Colonic mucosa (tissue), 4 donors: Measurements from ENCODE around the gene SELENOS. TPM values are rescaled to one million over a fixed set of nuclear protein-coding genes. Genes with fewer than 3 reads are reported as not detected.

Experiments used
- DNase-seq: peaks from one replicate; pipeline ENCODE4 v3.0.0-alpha.2; 2020
- H3K27ac ChIP-seq: fragments of 200-600 bp; one replicate; pipeline ENCODE4 v1.8.0; 2021
- H3K27me3 ChIP-seq: fragments of 200-600 bp; one replicate; pipeline ENCODE4 v1.8.0; 2021
- H3K36me3 ChIP-seq: fragments of 200-600 bp; one replicate; pipeline ENCODE4 v1.8.0; 2021
- H3K4me1 ChIP-seq: fragments of 200-600 bp; one replicate; pipeline ENCODE4 v1.8.0; 2021; ENCODE audit warnings: mild to moderate bottlenecking
- H3K4me3 ChIP-seq: fragments of 200-600 bp; one replicate; pipeline ENCODE4 v1.8.0; 2021
- H3K9ac ChIP-seq, 2 donors: one replicate each; pipeline ENCODE4 v1.7.0; 2013; ENCODE audit warnings: control low read depth in 2 of 2, low read depth in 2 of 2, low read length in 2 of 2
- H3K9me3 ChIP-seq: fragments of 200-600 bp; one replicate; pipeline ENCODE4 v1.8.0; 2021
- intact Hi-C: fragments of 100-400 bp; cut with DNase I; formaldehyde crosslinking; loops from one replicate; pipeline ENCODE4 v1.14.1; 2022
- total RNA-seq, 2 donors: library from RNA; stranded (reverse); fragmentation: NEBNext Ultra II Directional in 1 of 2; extraction: Animal tissue kit (Norgen Biotek cat#: 25700) in 1 of 2; gene quantifications; one replicate each; pipeline ENCODE4 v1.2.1, GENCODE V29; 2021
- TF ChIP-seq, protein P1 (sequence below): fragments of 200-600 bp; IDR thresholded peaks from one replicate; pipeline ENCODE4 v1.8.0; 2022; ENCODE audit warnings: antibody characterized with exemption, mild to moderate bottlenecking
- donor health status: healthy.
- donor health status: DM: no; HTN: no; CAD: no.
- donor health status: DM: no; HTN: no; CAD: no.

Gene SELENOS
- total RNA-seq, 2 donors from 2014 or later, result 85.8 to 121 TPM

DNA sequence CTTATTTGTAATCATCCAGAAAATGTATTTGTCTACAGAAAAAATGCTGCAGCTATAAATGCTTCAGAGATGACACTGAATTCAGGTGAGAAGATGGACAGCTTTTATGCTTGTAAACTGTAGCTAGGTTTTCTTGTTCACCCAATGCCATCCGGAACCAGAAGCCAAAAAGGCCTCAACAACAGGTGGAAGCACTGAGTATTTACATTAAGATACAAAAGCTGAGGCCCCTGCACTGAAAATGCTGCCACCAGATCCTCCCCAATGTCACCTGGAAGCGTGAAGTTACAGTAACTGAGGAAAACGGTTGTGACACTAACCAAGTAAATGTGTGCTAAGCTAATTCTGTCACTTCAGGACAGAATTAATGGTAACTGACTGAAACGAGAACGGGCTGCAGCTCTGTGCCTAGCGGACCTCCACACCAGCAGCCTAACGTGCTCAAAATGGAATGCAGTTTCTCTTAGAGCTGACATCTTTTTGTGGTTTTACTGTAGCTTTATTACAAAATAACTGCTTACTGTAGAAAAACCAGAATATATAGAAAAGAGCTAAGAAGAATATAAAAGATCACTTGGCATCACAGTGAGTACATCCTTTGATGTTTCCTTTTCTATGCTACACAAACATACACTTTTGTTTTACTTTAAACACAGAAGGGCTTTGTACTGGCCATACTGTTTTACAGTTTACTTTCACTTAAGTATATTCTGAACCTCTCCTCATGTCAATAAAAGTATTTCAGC lies 33.1 kb downstream of the SELENOS start:
- Histone ChIP-seq H3K4me1 (peaks cover 3% of the 10 kb centered on the region), H3K9ac (no peak overlapping the region), H3K36me3 (no peaks in the 10 kb centered on the region), H3K9me3 (no peaks in the 10 kb centered on the region), H3K27me3 (no peaks in the 10 kb centered on the region), H3K27ac (no peak overlapping the region), H3K4me3 (no peak overlapping the region)
- DNase-seq, result no peak
- TF ChIP-seq, protein P1, sequence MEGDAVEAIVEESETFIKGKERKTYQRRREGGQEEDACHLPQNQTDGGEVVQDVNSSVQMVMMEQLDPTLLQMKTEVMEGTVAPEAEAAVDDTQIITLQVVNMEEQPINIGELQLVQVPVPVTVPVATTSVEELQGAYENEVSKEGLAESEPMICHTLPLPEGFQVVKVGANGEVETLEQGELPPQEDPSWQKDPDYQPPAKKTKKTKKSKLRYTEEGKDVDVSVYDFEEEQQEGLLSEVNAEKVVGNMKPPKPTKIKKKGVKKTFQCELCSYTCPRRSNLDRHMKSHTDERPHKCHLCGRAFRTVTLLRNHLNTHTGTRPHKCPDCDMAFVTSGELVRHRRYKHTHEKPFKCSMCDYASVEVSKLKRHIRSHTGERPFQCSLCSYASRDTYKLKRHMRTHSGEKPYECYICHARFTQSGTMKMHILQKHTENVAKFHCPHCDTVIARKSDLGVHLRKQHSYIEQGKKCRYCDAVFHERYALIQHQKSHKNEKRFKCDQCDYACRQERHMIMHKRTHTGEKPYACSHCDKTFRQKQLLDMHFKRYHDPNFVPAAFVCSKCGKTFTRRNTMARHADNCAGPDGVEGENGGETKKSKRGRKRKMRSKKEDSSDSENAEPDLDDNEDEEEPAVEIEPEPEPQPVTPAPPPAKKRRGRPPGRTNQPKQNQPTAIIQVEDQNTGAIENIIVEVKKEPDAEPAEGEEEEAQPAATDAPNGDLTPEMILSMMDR, result no peak
- intact Hi-C loops, result no loop called here

DNA sequence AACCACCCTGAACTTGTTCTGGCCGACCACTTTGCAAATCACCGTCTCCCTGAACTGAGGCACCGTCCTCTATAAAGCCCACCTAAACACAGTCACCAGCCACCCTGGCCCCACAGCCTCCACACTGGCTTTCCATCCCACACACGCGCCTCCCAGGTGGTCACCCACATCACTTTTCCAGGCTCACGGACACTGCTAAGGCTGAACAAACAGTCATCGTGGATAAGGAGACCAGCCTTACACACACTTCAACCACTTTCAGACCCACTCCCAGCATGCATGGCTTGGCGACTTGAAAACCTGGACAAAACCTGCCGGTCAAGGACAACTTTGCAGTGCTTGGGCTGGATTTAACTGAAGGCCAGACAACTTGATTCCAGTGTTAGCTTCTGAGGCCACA lies 33.9 kb downstream of the SELENOS start:
- no peaks in the 10 kb centered on the region for H3K27me3 ChIP-seq
- intact Hi-C loops, result no loop called here
- H3K9me3 ChIP-seq, result no peaks in the 10 kb centered on the region
- no peaks in the 10 kb centered on the region for H3K36me3 ChIP-seq
- H3K4me3 ChIP-seq, result no peak overlapping the region
- H3K9ac ChIP-seq, result no peak overlapping the region
- no peak overlapping the region for H3K27ac ChIP-seq
- DNase-seq, result no peak
- H3K4me1 ChIP-seq, result peaks cover 3% of the 10 kb centered on the region
- TF ChIP-seq, protein P1, result no peak

DNA sequence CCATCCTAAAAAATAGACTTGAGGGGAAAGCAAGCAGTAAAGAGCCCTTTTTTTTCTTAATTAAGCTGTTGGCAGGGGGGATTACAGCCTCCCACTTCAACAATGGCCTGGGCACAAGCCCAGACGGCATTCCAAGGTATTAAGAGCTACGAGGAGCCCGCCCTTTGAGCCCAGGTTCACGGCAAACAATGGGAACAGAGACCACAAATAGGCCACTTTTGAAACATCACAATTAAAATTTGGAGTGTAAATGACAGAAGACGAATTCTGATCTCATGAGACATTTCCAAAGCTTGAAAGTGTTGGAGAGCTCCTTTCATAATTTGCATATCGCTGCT lies 34.3 kb downstream of the SELENOS start:
- no peak overlapping the region for H3K9ac ChIP-seq
- TF ChIP-seq, protein P1, result no peak
- no peaks in the 10 kb centered on the region for H3K36me3 ChIP-seq
- intact Hi-C loops, result no loop called here
- no peak for DNase-seq
- no peaks in the 10 kb centered on the region for H3K27me3 ChIP-seq
- H3K27ac ChIP-seq, result no peak overlapping the region
- H3K9me3 ChIP-seq, result no peaks in the 10 kb centered on the region
- H3K4me3 ChIP-seq, result no peak overlapping the region
- peaks cover 3% of the 10 kb centered on the region for H3K4me1 ChIP-seq

DNA sequence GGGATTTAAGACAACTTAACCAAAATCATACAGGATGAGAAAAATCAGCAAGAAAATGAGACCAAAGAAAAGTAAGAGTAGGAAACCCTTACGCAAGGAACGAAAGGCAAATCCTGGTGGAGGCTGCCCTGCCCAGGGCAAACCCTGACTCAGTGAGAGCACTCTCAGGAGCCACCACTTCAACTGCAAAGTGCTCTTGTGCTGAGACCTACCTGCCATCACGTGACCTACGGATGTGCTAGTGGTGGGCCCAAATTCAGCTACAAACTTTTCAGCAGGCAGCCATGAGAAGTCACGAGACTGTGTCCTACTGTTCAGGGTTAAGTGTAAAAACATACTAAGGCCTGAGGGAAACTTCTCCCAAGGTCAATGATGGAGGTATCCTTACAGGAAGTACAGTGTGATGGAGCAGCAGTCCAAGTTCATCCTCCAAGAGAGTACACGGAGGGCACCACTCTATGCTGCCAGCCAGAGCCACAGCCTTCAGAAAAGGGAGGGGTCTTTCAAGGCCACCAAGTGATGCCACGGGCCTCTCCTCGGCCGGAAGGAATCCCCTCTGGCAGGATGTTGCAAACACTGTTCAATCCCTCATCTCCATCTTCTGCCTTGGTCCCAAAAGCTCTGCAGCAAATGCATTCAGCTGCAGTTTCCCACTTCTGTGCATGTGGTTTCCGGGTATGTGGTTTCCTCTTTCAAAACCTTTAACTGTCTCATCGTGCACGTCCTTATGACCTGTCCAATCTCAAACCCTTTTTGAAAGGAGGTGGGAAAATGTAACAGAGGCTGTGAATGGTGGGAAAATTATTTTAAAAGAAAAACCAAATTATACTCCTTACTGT lies 34.9 kb downstream of the SELENOS start:
- H3K27ac ChIP-seq, result no peak overlapping the region
- no peak overlapping the region for H3K4me3 ChIP-seq
- no peak for DNase-seq

DNA sequence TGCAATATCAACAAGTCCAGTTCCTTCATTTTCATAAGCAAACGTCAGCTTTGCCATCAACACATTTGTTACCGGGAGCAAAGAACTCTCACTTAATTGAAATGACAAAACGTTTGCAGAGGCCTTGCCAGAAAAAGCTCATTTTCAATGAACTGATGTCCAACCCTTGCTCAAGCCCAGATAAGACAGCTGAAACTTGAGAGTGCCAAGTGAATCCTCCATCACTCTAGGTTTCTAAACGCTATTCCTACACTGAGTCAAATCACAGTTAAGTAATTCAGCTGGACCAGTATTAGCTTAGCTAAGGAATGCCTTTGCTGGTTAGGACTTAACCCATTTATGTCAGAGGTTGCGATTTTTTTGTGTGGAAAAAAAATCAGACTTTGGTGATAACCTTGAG lies 36.9 kb downstream of the SELENOS start:
- H3K27ac ChIP-seq, result no peak overlapping the region
- H3K9me3 ChIP-seq, result no peaks in the 10 kb centered on the region
- H3K4me3 ChIP-seq, result no peak overlapping the region
- no peaks in the 10 kb centered on the region for H3K36me3 ChIP-seq
- no peaks in the 10 kb centered on the region for H3K4me1 ChIP-seq
- H3K27me3 ChIP-seq, result no peaks in the 10 kb centered on the region
- TF ChIP-seq, protein P1, result no peak
- no peak for DNase-seq
- H3K9ac ChIP-seq, result no peak overlapping the region
- intact Hi-C loops, result no loop called here

More for the DNA sequence above, 34.9 kb downstream of the SELENOS start:
- Histone ChIP-seq H3K9me3 (no peaks in the 10 kb centered on the region), H3K4me1 (peaks cover 3% of the 10 kb centered on the region), H3K9ac (no peak overlapping the region), H3K27me3 (no peaks in the 10 kb centered on the region), H3K36me3 (no peaks in the 10 kb centered on the region)
- intact Hi-C loops, result no loop called here
- TF ChIP-seq, protein P1, result no peak
